Measurements from ENCODE around the gene NPC2.
"Not testable (repeated sequence)": the region's sequence is repeated elsewhere in the genome, so short reads cannot be mapped to it uniquely, and the experiment has no call there.

Gene NPC2

GRCh38 chr14:74464785-74465184, 28.3 kb downstream of the NPC2 start:
- no peak for DNase-seq

GRCh38 chr14:74463697-74464096, 29.4 kb downstream of the NPC2 start:
- no peak for DNase-seq

- no peak for DNase-seq
Observed at GRCh38 chr14:74462993-74463392, 30.1 kb downstream of the NPC2 start.

GRCh38 chr14:74459976-74460375, 33.1 kb downstream of the NPC2 start:
- DNase-seq, result no peak

- no peak for DNase-seq
Observed at GRCh38 chr14:74459289-74459946, 33.7 kb downstream of the NPC2 start.

- DNase-seq, result no peak
Observed at GRCh38 chr14:74457565-74457895, 35.6 kb downstream of the NPC2 start.

- DNase-seq, result no peak
Observed at GRCh38 chr14:74456684-74457564, 36.2 kb downstream of the NPC2 start.

GRCh38 chr14:74454397-74454796, 38.7 kb downstream of the NPC2 start:
- DNase-seq, result not testable (repeated sequence)

- no peak for DNase-seq
Observed at GRCh38 chr14:74444866-74445265, 48.2 kb downstream of the NPC2 start.

GRCh38 chr14:74442757-74443156, 50.3 kb downstream of the NPC2 start:
- no peak for DNase-seq

GRCh38 chr14:74441113-74441512, 52.0 kb downstream of the NPC2 start:
- DNase-seq, result no peak

GRCh38 chr14:74438351-74438915, 54.7 kb downstream of the NPC2 start:
- DNase-seq, result no peak

- no peak for DNase-seq
Observed at GRCh38 chr14:74437496-74438053, 55.5 kb downstream of the NPC2 start.

- no peak for DNase-seq
Observed at GRCh38 chr14:74434294-74434693, 58.8 kb downstream of the NPC2 start.

- no peak for DNase-seq
Observed at GRCh38 chr14:74429991-74430390, 63.1 kb downstream of the NPC2 start.
